Measurements from ENCODE around the gene TECR. TPM values are rescaled to one million over a fixed set of nuclear protein-coding genes. Genes with fewer than 3 reads are reported as not detected.

TECR gene
- total and polyA plus RNA-seq, 2 of the 13 experiments (the other 11 are each of a cell fraction or from before 2014, with no cell fraction given), result 54.9 to 121 TPM

- TF ChIP-seq ZNF318 (CRISPR knock-in tag; IDR thresholded peaks at IDR 0.05), result 0 out of 2 replicates have a peak, but pooled peaks have one; percentile 40
- no peak for TF ChIP-seq RARG (CRISPR knock-in tag; IDR thresholded peaks at IDR 0.05; ENCODE audit: low read depth)
- peak; percentile 63; the same call in 1 of the 2 replicates for TF ChIP-seq ZBTB38 (CRISPR knock-in tag; IDR thresholded peaks at IDR 0.05)
- peak; percentile 45; the same call in 1 of the 2 replicates for TF ChIP-seq ZNF12 (CRISPR knock-in tag; IDR thresholded peaks at IDR 0.05)
- 0 out of 2 replicates have a peak, but pooled peaks have one; percentile 18 for TF ChIP-seq ZFY (CRISPR knock-in tag; IDR thresholded peaks at IDR 0.05)
- TF ChIP-seq PHF8 (CRISPR knock-in tag; IDR thresholded peaks at IDR 0.05), result no peak
- TF ChIP-seq ZNF580 (CRISPR knock-in tag; IDR thresholded peaks at IDR 0.05; ENCODE audit: borderline replicate concordance, low read depth), result no peak
- TF ChIP-seq KLF6 (CRISPR knock-in tag; IDR thresholded peaks at IDR 0.05), result 0 out of 2 replicates have a peak, but pooled peaks have one; percentile 44
- TF ChIP-seq ZMAT5 (CRISPR knock-in tag; IDR thresholded peaks at IDR 0.05; ENCODE audit: borderline replicate concordance, low read depth), result no peak
- TF ChIP-seq KLF13 (CRISPR knock-in tag; IDR thresholded peaks at IDR 0.05), result no peak
- TF ChIP-seq ZBTB8A (CRISPR knock-in tag; IDR thresholded peaks at IDR 0.05; ENCODE audit: borderline replicate concordance, low read depth), result no peak
- no peak for TF ChIP-seq ZNF749 (CRISPR knock-in tag; IDR thresholded peaks at IDR 0.05; ENCODE audit: borderline replicate concordance)
- TF ChIP-seq HMGXB3 (CRISPR knock-in tag; IDR thresholded peaks at IDR 0.05; ENCODE audit: borderline replicate concordance), result no peak
- no peak for TF ChIP-seq U2AF2 (IDR thresholded peaks at IDR 0.05; ENCODE audit: low read depth, low read length)
- TF ChIP-seq THAP11 (CRISPR knock-in tag; IDR thresholded peaks at IDR 0.05), result 0 out of 2 replicates have a peak, but pooled peaks have one; percentile 24
- no peak for TF ChIP-seq ZNF431 (CRISPR knock-in tag; IDR thresholded peaks at IDR 0.05; ENCODE audit: borderline replicate concordance, low read depth)
Measured at GRCh38 chr19:14556662-14557188, 27.3 kb downstream of the TECR start (continued).
